ENCODE data around the gene SH3PXD2B.
"Not testable (repeated sequence)": the region's sequence is repeated elsewhere in the genome, so short reads cannot be mapped to it uniquely, and the experiment has no call there.

SH3PXD2B gene

GRCh38 chr5:172348733-172349132, 105.6 kb downstream of the SH3PXD2B start:
- not testable (repeated sequence) for H3K4me3 Mint-ChIP-seq, H3K27ac Mint-ChIP-seq, H3K4me1 Mint-ChIP-seq, H3K9me3 Mint-ChIP-seq, H3K36me3 Mint-ChIP-seq, H3K27me3 Mint-ChIP-seq

DNA sequence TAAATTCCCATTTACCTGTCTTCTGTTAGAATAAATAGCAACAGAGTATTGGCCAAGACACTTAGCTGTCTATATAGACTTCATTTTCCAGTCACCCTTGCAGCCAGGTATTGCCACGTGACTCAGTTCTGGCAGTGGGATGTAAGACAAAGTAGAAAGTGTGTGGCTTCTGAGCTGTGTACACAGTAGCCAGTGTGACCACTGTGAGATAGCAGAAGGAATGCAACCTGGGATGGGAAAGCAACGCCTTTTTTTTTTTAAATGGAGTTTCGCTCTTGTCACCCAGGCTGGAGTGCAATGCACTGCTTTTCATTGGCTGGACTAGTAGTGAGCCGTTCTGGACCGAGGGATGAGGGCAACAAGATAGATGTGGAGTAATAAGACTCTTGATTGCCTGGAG, 106.2 kb downstream of the SH3PXD2B start:
- Mint-ChIP-seq H3K9me3 (no peaks in the 10 kb centered on the region), H3K4me1 (no peaks in the 10 kb centered on the region), H3K27me3 (no peaks in the 10 kb centered on the region), H3K36me3 (no peaks in the 10 kb centered on the region), H3K4me3 (no peak overlapping the region), H3K27ac (no peak overlapping the region)

DNA sequence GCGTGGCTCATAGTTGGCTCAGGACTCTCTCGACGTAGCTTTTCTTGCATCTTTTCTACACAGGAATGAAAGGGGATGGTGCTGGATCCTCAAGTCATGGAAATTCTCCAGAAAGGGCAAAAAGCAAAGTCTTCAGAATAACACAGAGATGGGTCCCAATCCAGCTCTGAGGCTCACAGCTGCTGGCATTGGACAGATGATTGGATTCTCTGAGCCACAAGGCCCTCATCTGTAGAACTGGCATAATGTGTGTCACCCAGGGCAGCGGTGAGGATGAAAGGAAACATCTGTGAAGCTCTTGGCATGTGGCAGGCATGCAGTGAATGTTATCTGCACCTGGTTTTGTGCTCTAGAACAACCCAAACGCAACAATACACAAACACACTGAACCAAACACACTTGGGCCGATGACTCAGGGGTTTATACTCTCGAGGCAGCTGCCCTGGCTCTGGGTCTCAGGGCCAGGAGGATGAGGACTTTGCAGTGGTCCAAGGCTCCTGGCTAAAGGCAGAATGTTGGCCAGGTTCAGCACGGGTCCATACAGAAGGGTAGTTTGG, 106.8 kb downstream of the SH3PXD2B start:
- H3K4me3 Mint-ChIP-seq: no peak overlapping the region
- no peaks in the 10 kb centered on the region for H3K36me3 Mint-ChIP-seq
- no peak overlapping the region for H3K27ac Mint-ChIP-seq
- H3K9me3 Mint-ChIP-seq: no peaks in the 10 kb centered on the region
- H3K27me3 Mint-ChIP-seq: no peaks in the 10 kb centered on the region
- no peaks in the 10 kb centered on the region for H3K4me1 Mint-ChIP-seq

- H3K36me3 Mint-ChIP-seq: no peaks in the 10 kb centered on the region
- no peaks in the 10 kb centered on the region for H3K4me1 Mint-ChIP-seq
- no peaks in the 10 kb centered on the region for H3K9me3 Mint-ChIP-seq
- H3K27ac Mint-ChIP-seq: no peak overlapping the region
- no peak overlapping the region for H3K4me3 Mint-ChIP-seq
- H3K27me3 Mint-ChIP-seq: no peaks in the 10 kb centered on the region
These were observed 108.4 kb downstream of the SH3PXD2B start for GRCh38 chr5:172345881-172346280.

DNA sequence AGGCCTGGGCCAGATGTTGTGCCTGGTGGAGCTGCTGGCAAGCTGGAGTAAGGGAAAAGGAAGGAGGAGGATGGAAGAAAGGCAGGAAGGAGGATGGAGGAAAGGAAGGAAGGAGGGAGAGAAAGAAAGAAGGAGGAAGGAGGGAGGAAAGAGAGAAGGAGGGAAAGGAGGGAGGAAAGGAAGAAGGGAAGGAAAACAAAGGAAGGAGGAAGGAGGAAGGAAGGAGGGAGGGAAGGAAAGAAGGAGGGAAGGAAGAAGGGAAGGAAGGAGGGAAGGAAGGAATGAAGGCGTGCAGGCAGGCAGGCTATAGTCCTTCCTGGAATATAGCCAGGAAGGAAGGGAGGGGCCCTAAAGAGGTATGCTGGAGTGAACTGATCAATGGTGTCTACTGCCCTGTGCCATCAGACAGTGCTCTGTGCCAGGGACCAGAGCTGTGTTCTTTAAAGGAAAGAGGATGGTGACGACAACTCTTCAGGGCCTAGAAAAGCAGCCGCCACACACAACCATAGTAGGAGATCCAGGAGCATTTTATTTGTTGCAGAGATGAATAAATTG, 109.4 kb downstream of the SH3PXD2B start:
- Mint-ChIP-seq H3K36me3 (no peaks in the 10 kb centered on the region), H3K27ac (no peak overlapping the region), H3K9me3 (no peaks in the 10 kb centered on the region), H3K4me3 (no peak overlapping the region), H3K4me1 (no peaks in the 10 kb centered on the region), H3K27me3 (no peaks in the 10 kb centered on the region)

- no peaks in the 10 kb centered on the region for H3K36me3 Mint-ChIP-seq
- H3K4me3 Mint-ChIP-seq: no peak overlapping the region
- H3K9me3 Mint-ChIP-seq: no peaks in the 10 kb centered on the region
- H3K27ac Mint-ChIP-seq: no peak overlapping the region
- H3K4me1 Mint-ChIP-seq: no peaks in the 10 kb centered on the region
- H3K27me3 Mint-ChIP-seq: no peaks in the 10 kb centered on the region
These were observed 110.6 kb downstream of the SH3PXD2B start for GRCh38 chr5:172343741-172344140.

DNA sequence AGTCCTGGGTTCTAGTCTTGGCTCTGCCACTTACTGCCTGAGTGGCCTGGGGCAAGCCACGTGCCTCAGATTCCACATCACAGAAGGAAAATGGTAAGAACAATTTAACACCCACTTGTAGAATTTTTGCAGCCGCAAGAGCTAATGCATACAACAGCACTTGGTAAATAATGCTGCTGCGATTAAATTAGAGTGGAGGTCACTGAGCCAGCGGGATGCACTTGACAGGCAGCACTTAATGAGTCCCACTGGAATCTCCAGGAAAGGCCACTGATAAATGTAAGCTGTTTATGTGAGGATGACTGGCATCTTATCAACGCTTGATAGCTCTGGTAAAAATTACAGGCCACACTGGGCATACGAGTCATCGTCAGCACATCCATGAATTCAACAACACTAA, 111.4 kb downstream of the SH3PXD2B start:
- Mint-ChIP-seq H3K27ac (no peak overlapping the region), H3K4me3 (no peak overlapping the region), H3K9me3 (no peaks in the 10 kb centered on the region), H3K36me3 (no peaks in the 10 kb centered on the region), H3K27me3 (no peaks in the 10 kb centered on the region), H3K4me1 (no peaks in the 10 kb centered on the region)

GRCh38 chr5:172339264-172340180, 114.8 kb downstream of the SH3PXD2B start:
- Mint-ChIP-seq H3K4me3 (no peak overlapping the region), H3K27ac (no peak overlapping the region), H3K36me3 (no peaks in the 10 kb centered on the region), H3K27me3 (no peaks in the 10 kb centered on the region), H3K4me1 (no peaks in the 10 kb centered on the region), H3K9me3 (no peaks in the 10 kb centered on the region)

GRCh38 chr5:172336676-172337285, 117.5 kb downstream of the SH3PXD2B start:
- Mint-ChIP-seq H3K4me1 (no peaks in the 10 kb centered on the region), H3K9me3 (no peaks in the 10 kb centered on the region), H3K27ac (no peak overlapping the region), H3K36me3 (no peaks in the 10 kb centered on the region), H3K27me3 (no peaks in the 10 kb centered on the region), H3K4me3 (no peak overlapping the region)

GRCh38 chr5:172336264-172336663, 118.1 kb downstream of the SH3PXD2B start:
- H3K27me3 Mint-ChIP-seq: no peaks in the 10 kb centered on the region

GRCh38 chr5:172335721-172336120, 118.6 kb downstream of the SH3PXD2B start:
- no peaks in the 10 kb centered on the region for H3K36me3 Mint-ChIP-seq
- no peaks in the 10 kb centered on the region for H3K9me3 Mint-ChIP-seq
- H3K4me3 Mint-ChIP-seq: no peak overlapping the region
- no peaks in the 10 kb centered on the region for H3K4me1 Mint-ChIP-seq
- no peak overlapping the region for H3K27ac Mint-ChIP-seq
- no peaks in the 10 kb centered on the region for H3K27me3 Mint-ChIP-seq

More at GRCh38 chr5:172336264-172336663, 118.1 kb downstream of the SH3PXD2B start:
- Mint-ChIP-seq H3K9me3 (no peaks in the 10 kb centered on the region), H3K36me3 (no peaks in the 10 kb centered on the region), H3K4me3 (no peak overlapping the region), H3K27ac (no peak overlapping the region), H3K4me1 (no peaks in the 10 kb centered on the region)

DNA sequence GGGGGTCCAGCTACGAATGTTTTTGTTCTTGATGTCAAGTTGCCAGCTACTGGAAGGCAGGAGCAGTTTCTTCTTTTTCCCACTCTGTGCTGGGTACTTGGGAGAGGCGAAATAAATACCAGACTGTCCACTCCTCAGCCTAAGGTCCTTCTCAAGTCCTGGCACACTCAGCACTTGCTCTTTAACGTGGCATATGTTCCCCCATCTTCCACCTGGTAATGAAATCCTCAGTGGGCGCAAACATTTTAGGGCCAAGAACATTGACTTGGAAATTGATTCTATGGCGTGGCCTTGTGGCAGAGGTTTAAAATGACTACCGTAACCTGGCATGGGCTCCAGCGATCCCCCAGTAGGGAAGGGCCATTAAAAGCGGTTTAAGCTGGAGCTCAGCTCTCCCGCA, 119.7 kb downstream of the SH3PXD2B start:
- H3K36me3 Mint-ChIP-seq: no peaks in the 10 kb centered on the region
- no peak overlapping the region for H3K4me3 Mint-ChIP-seq
- H3K27ac Mint-ChIP-seq: no peak overlapping the region
- H3K9me3 Mint-ChIP-seq: no peaks in the 10 kb centered on the region
- no peaks in the 10 kb centered on the region for H3K4me1 Mint-ChIP-seq
- H3K27me3 Mint-ChIP-seq: no peaks in the 10 kb centered on the region

DNA sequence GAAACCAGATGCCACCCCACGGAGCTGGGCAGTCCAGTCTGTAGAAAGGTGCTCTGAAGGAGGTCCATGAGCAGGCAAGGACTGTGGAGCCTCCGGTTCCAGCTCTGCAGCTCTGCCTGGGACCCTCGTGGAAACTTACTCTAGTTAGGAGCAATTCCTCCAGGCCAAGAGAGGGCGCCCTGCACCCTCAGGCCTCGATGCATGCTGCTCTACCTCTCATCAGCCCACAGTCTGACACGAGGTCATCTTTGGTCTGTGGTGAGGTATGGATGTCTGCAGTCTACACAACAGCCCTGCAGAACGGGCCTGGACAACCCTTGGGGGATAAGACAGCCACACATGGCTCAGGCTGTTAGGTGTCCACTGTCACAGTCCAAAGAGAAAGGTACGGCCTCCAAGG, 120.1 kb downstream of the SH3PXD2B start:
- H3K4me1 Mint-ChIP-seq: no peaks in the 10 kb centered on the region
- no peaks in the 10 kb centered on the region for H3K36me3 Mint-ChIP-seq
- no peaks in the 10 kb centered on the region for H3K27me3 Mint-ChIP-seq
- H3K9me3 Mint-ChIP-seq: no peaks in the 10 kb centered on the region
- no peak overlapping the region for H3K4me3 Mint-ChIP-seq
- no peak overlapping the region for H3K27ac Mint-ChIP-seq

- not testable (repeated sequence) for H3K36me3 Mint-ChIP-seq, H3K4me1 Mint-ChIP-seq
These were observed 127.4 kb downstream of the SH3PXD2B start for GRCh38 chr5:172326901-172327300.

DNA sequence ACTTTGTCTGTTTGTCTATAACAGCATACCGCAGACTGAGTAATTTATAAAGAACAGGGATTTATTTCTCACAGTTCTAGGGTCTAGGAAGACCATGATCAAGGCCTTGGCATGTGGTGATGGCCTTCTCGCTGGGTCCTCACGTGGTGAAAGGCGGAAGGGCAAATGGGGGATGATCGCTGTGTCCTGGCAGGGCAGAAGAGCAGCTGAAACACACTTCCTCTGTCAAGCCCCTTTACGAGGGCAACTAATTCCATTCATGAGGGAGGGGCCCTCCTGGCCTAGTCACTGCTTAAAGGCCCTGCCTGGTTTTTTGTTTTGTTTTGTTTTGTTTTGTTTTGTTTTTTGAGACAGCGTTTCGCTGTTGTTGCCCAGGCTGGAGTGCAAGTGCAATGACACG, 128.9 kb downstream of the SH3PXD2B start:
- H3K27me3 Mint-ChIP-seq: no peaks in the 10 kb centered on the region

More at GRCh38 chr5:172326901-172327300, 127.4 kb downstream of the SH3PXD2B start:
- not testable (repeated sequence) for H3K9me3 Mint-ChIP-seq, H3K4me3 Mint-ChIP-seq, H3K27ac Mint-ChIP-seq, H3K27me3 Mint-ChIP-seq

More for the DNA sequence above, 128.9 kb downstream of the SH3PXD2B start:
- H3K4me1 Mint-ChIP-seq: no peaks in the 10 kb centered on the region
- no peaks in the 10 kb centered on the region for H3K36me3 Mint-ChIP-seq
- H3K27ac Mint-ChIP-seq: no peak overlapping the region
- H3K9me3 Mint-ChIP-seq: no peaks in the 10 kb centered on the region
- no peak overlapping the region for H3K4me3 Mint-ChIP-seq

Measured in activated naive CD4-positive, alpha-beta T cell treated with anti-CD3 and anti-CD28 coated beads, Interleukin-2, amount 50 U/mL, for 24 hours (primary cell).